ENCODE measurements around the gene E4F1.

E4F1 gene

GRCh38 chr16:2275476-2276367 is 52.3 kb downstream of the E4F1 start:
- Histone ChIP-seq H3K4me3 (ENCODE audit: insufficient read length, low read depth) (no peak overlapping the region), H3K36me3 (ENCODE audit: insufficient read depth, insufficient read length, low read length) (peaks cover 14% of the 10 kb centered on the region), H3K27me3 (ENCODE audit: insufficient read depth, insufficient read length) (no peaks in the 10 kb centered on the region), H3K9ac (ENCODE audit: insufficient read length, low read depth) (peak overlapping the region; percentile 74), H3K9me3 (ENCODE audit: insufficient read depth, low read length) (no peaks in the 10 kb centered on the region), H3K4me1 (ENCODE audit: insufficient read depth, insufficient read length) (peaks cover 24% of the 10 kb centered on the region)
- no peak for DNase-seq (ENCODE audit: low read depth, low spot score)
- TF ChIP-seq SUZ12 (IDR thresholded peaks at IDR 0.05; ENCODE audit: extremely low read depth, insufficient read depth, insufficient read length), result no peak

- Histone ChIP-seq H3K4me1 (ENCODE audit: insufficient read depth, insufficient read length) (peaks cover 22% of the 10 kb centered on the region), H3K4me3 (ENCODE audit: insufficient read length, low read depth) (no peak overlapping the region), H3K9me3 (ENCODE audit: insufficient read depth, low read length) (no peaks in the 10 kb centered on the region), H3K36me3 (ENCODE audit: insufficient read depth, insufficient read length, low read length) (peaks cover 14% of the 10 kb centered on the region), H3K27me3 (ENCODE audit: insufficient read depth, insufficient read length) (no peaks in the 10 kb centered on the region), H3K9ac (ENCODE audit: insufficient read length, low read depth) (no peak overlapping the region)
- DNase-seq (ENCODE audit: low read depth, low spot score), result no peak
- TF ChIP-seq ZNF274 (IDR thresholded peaks at IDR 0.05; ENCODE audit: low read depth, low read length) (no peak), SUZ12 (IDR thresholded peaks at IDR 0.05; ENCODE audit: extremely low read depth, insufficient read depth, insufficient read length) (no peak), YY1 (IDR thresholded peaks at IDR 0.05; ENCODE audit: insufficient read depth, insufficient read length) (no peak)
Measured at GRCh38 chr16:2276368-2277195, 53.2 kb downstream of the E4F1 start.

- TF ChIP-seq YY1 (IDR thresholded peaks at IDR 0.05; ENCODE audit: insufficient read depth, insufficient read length) (no peak), ZNF274 (IDR thresholded peaks at IDR 0.05; ENCODE audit: low read depth, low read length) (no peak), SUZ12 (IDR thresholded peaks at IDR 0.05; ENCODE audit: extremely low read depth, insufficient read depth, insufficient read length) (no peak)
- no peaks in the 10 kb centered on the region for H3K27me3 ChIP-seq (ENCODE audit: insufficient read depth, insufficient read length)
- H3K9me3 ChIP-seq (ENCODE audit: insufficient read depth, low read length), result no peaks in the 10 kb centered on the region
- peaks cover 16% of the 10 kb centered on the region for H3K4me1 ChIP-seq (ENCODE audit: insufficient read depth, insufficient read length)
- no peak for DNase-seq (ENCODE audit: low read depth, low spot score)
- no peak overlapping the region for H3K4me3 ChIP-seq (ENCODE audit: insufficient read length, low read depth)
- H3K9ac ChIP-seq (ENCODE audit: insufficient read length, low read depth), result peak overlapping the region; percentile 52
- peaks cover 8% of the 10 kb centered on the region for H3K36me3 ChIP-seq (ENCODE audit: insufficient read depth, insufficient read length, low read length)
Measured at GRCh38 chr16:2277466-2278271, 54.3 kb downstream of the E4F1 start.

GRCh38 chr16:2278272-2278608 is 54.8 kb downstream of the E4F1 start:
- no peak overlapping the region for H3K4me3 ChIP-seq (ENCODE audit: insufficient read length, low read depth)
- H3K9me3 ChIP-seq (ENCODE audit: insufficient read depth, low read length), result no peaks in the 10 kb centered on the region
- peaks cover 16% of the 10 kb centered on the region for H3K4me1 ChIP-seq (ENCODE audit: insufficient read depth, insufficient read length)
- no peak for DNase-seq (ENCODE audit: low read depth, low spot score)
- no peak for TF ChIP-seq SUZ12 (IDR thresholded peaks at IDR 0.05; ENCODE audit: extremely low read depth, insufficient read depth, insufficient read length)
- TF ChIP-seq ZNF274 (IDR thresholded peaks at IDR 0.05; ENCODE audit: low read depth, low read length), result no peak
- no peak for TF ChIP-seq YY1 (IDR thresholded peaks at IDR 0.05; ENCODE audit: insufficient read depth, insufficient read length)
- H3K36me3 ChIP-seq (ENCODE audit: insufficient read depth, insufficient read length, low read length), result peaks cover 4% of the 10 kb centered on the region
- H3K27me3 ChIP-seq (ENCODE audit: insufficient read depth, insufficient read length), result no peaks in the 10 kb centered on the region
- H3K9ac ChIP-seq (ENCODE audit: insufficient read length, low read depth), result no peak overlapping the region

GRCh38 chr16:2278956-2279800 is 55.8 kb downstream of the E4F1 start:
- H3K36me3 ChIP-seq (ENCODE audit: insufficient read depth, insufficient read length, low read length), result no peaks in the 10 kb centered on the region
- no peak overlapping the region for H3K4me3 ChIP-seq (ENCODE audit: insufficient read length, low read depth)
- no peaks in the 10 kb centered on the region for H3K27me3 ChIP-seq (ENCODE audit: insufficient read depth, insufficient read length)
- DNase-seq (ENCODE audit: low read depth, low spot score), result no peak
- no peak overlapping the region for H3K9ac ChIP-seq (ENCODE audit: insufficient read length, low read depth)
- TF ChIP-seq ZNF274 (IDR thresholded peaks at IDR 0.05; ENCODE audit: low read depth, low read length) (no peak), YY1 (IDR thresholded peaks at IDR 0.05; ENCODE audit: insufficient read depth, insufficient read length) (no peak), SUZ12 (IDR thresholded peaks at IDR 0.05; ENCODE audit: extremely low read depth, insufficient read depth, insufficient read length) (no peak)
- peaks cover 18% of the 10 kb centered on the region for H3K4me1 ChIP-seq (ENCODE audit: insufficient read depth, insufficient read length)
- H3K9me3 ChIP-seq (ENCODE audit: insufficient read depth, low read length), result no peaks in the 10 kb centered on the region

- Histone ChIP-seq H3K4me1 (ENCODE audit: insufficient read depth, insufficient read length) (peaks cover 21% of the 10 kb centered on the region), H3K9me3 (ENCODE audit: insufficient read depth, low read length) (no peaks in the 10 kb centered on the region), H3K9ac (ENCODE audit: insufficient read length, low read depth) (no peak overlapping the region), H3K36me3 (ENCODE audit: insufficient read depth, insufficient read length, low read length) (no peaks in the 10 kb centered on the region), H3K4me3 (ENCODE audit: insufficient read length, low read depth) (no peak overlapping the region), H3K27me3 (ENCODE audit: insufficient read depth, insufficient read length) (no peaks in the 10 kb centered on the region)
- DNase-seq (ENCODE audit: low read depth, low spot score), result no peak
- TF ChIP-seq ZNF274 (IDR thresholded peaks at IDR 0.05; ENCODE audit: low read depth, low read length), result no peak
- no peak for TF ChIP-seq YY1 (IDR thresholded peaks at IDR 0.05; ENCODE audit: insufficient read depth, insufficient read length)
- no peak for TF ChIP-seq SUZ12 (IDR thresholded peaks at IDR 0.05; ENCODE audit: extremely low read depth, insufficient read depth, insufficient read length)
Measured at GRCh38 chr16:2280461-2280860, 57.1 kb downstream of the E4F1 start.
